ENCODE results near the gene PRDX1. TPM values are rescaled to one million over a fixed set of nuclear protein-coding genes. Genes with fewer than 3 reads are reported as not detected.

PRDX1 gene
- total RNA-seq, 4 donors from 2014 or later: 120 to 291 (median 189) TPM

DNA sequence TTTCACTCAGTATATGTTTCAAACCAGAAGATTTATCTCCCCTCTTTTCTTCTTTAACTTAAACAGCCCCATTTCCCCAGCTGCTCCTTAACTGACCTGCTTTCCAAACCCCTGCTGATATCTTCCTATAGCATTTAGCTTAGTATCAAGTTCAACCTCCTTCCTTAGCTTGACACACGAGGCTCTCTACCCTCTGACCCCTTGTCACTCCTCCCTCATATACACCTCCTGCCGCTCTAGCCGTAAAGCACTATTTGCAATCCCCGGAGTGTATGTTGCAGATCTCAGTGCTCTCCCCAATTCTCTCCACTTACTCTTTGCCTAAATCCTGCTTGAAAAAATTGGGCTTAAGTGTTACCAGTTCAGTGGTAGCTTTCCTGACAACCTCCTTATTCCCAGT is 15.2 kb upstream of the PRDX1 start:
- no peaks in the 10 kb centered on the region for H3K27me3 ChIP-seq
- no peak overlapping the region for H3K27ac ChIP-seq
- no peak overlapping the region for H3K4me3 ChIP-seq
- H3K9me3 ChIP-seq: no peaks in the 10 kb centered on the region
- H3K36me3 ChIP-seq: no peaks in the 10 kb centered on the region
- intact Hi-C loops (cut with DNase I; ENCODE audit: low total_unique reads): no loop called here
- peaks cover 0 to 2% (median 0%) of the 10 kb centered on the region in 4 donors for H3K4me1 ChIP-seq
- DNase-seq: no peak
- in situ Hi-C loops (cut with MboI; ENCODE audit: low pct_ligation_motif_present in 1 of 4, low pct_unique_long_range_greater_than_20kb in 1 of 4, low sequenced_read_pairs in 3 of 4): no loop called here
- WGBS, 2 donors (ENCODE audit: low coverage in 1 of 2): 58 to 67% methylated on average over 4 of the region's 4 CpGs
- TF ChIP-seq POLR2AphosphoS5 (IDR thresholded peaks at IDR 0.05) (no peak), EP300 (IDR thresholded peaks at IDR 0.05; ENCODE audit: low read depth) (no peak), POLR2A (IDR thresholded peaks at IDR 0.05) (no peak)
- TF ChIP-seq, protein P1, sequence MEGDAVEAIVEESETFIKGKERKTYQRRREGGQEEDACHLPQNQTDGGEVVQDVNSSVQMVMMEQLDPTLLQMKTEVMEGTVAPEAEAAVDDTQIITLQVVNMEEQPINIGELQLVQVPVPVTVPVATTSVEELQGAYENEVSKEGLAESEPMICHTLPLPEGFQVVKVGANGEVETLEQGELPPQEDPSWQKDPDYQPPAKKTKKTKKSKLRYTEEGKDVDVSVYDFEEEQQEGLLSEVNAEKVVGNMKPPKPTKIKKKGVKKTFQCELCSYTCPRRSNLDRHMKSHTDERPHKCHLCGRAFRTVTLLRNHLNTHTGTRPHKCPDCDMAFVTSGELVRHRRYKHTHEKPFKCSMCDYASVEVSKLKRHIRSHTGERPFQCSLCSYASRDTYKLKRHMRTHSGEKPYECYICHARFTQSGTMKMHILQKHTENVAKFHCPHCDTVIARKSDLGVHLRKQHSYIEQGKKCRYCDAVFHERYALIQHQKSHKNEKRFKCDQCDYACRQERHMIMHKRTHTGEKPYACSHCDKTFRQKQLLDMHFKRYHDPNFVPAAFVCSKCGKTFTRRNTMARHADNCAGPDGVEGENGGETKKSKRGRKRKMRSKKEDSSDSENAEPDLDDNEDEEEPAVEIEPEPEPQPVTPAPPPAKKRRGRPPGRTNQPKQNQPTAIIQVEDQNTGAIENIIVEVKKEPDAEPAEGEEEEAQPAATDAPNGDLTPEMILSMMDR (IDR thresholded peaks at IDR 0.05): no peak

DNA sequence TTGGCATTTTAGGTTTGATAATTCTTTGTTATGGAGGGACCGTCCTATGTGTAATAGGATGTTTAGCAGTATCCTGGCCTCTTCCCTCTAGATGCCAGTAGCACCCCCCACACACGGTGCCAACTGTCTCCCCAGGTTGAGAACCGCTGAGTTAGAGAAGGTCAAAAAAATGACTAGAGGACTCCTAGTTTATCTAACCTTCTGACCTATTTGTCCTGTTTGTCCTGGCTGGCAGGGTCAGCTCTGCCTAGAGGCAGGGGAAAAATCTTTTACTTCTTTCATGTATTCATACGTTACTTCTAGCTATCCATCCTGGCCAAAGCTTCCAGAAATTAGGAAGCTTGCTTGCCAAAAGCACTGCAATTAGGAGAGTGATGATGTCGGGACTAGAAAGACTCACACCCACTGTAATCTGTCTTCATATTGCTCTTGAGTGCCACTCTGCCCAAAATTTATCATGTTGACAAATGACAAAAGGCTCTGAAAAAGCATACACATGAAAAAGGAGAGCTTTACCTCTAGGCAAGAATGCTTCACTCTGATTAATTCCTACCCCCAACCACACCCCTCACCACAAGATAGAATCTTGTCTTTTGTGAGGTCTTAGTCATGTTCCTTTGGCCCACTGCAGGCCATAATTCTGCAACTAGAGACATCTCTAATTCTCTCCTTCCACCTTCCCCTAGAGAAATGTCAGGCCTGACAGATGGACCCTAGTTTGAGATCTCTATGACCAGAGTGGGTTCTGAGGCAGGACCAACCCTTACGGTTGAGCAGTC is 14.5 kb upstream of the PRDX1 start:
- intact Hi-C loops (cut with DNase I; ENCODE audit: low total_unique reads): no loop called here
- no peak overlapping the region for H3K27ac ChIP-seq
- no peaks in the 10 kb centered on the region for H3K27me3 ChIP-seq
- no peak for TF ChIP-seq POLR2A (IDR thresholded peaks at IDR 0.05)
- TF ChIP-seq, protein P1 (IDR thresholded peaks at IDR 0.05): no peak
- no peak for TF ChIP-seq EP300 (IDR thresholded peaks at IDR 0.05; ENCODE audit: low read depth)
- TF ChIP-seq POLR2AphosphoS5 (IDR thresholded peaks at IDR 0.05): no peak
- DNase-seq: no peak
- no peak overlapping the region for H3K4me3 ChIP-seq
- H3K4me1 ChIP-seq: no peaks in the 10 kb centered on the region
- no peaks in the 10 kb centered on the region for H3K9me3 ChIP-seq
- in situ Hi-C loops (cut with MboI; ENCODE audit: low pct_ligation_motif_present in 1 of 4, low pct_unique_long_range_greater_than_20kb in 1 of 4, low sequenced_read_pairs in 3 of 4): no loop called here
- 57 to 83% methylated on average over 5 to 6 of the region's 6 CpGs for WGBS, 2 donors (ENCODE audit: low coverage in 1 of 2)
- H3K36me3 ChIP-seq: no peaks in the 10 kb centered on the region

DNA sequence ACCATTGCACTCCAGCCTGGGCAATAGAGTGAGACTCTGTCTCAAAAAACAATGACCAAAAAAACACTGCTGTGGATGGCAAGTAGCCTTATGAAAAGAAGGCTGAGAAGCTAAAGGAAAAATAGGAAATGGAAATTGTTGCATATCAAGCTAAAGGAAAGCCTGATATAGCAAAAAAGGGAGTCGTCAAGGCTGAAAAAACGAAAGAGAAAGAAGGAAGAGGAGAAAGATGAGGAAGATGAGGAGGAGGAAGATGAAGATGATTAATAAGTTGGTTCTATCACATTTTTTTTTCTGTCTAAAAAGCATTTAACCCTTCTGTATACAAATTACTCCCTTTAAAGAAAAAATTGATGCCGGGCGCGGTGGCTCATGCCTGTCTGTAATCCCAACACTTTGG is 10.2 kb upstream of the PRDX1 start:
- no peak overlapping the region for H3K27ac ChIP-seq
- in situ Hi-C loops (cut with MboI; ENCODE audit: low pct_ligation_motif_present in 1 of 4, low pct_unique_long_range_greater_than_20kb in 1 of 4, low sequenced_read_pairs in 3 of 4): no loop called here

DNA sequence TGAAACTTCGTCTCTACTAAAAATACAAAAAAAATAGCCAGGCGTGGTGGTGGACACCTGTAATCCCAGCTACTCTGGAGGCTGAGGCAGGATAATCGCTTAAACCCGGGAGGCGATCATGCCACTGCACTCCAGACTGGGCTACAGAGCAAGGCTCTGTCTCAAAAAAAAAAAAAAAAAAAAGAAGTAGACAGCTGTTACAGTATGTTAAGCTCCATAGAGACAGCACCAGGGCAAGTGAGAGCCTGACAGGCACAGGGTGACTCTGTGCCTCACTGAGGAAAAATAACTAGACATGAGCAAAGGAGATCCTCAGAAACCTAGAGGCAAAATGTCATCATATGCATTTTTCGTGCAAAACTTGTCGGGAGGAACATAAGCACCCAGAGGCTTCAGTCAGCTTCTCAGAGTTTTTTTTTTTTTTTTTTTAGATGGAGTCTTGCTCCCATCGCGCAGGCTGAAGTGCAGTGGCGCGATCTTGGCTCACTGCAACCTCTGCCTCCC is 9.0 kb upstream of the PRDX1 start:
- Histone ChIP-seq H3K4me1 (peaks cover 0 to 7% (median 2%) of the 10 kb centered on the region in 4 donors), H3K36me3 (no peaks in the 10 kb centered on the region), H3K9me3 (no peaks in the 10 kb centered on the region), H3K4me3 (no peak overlapping the region), H3K27ac (no peak overlapping the region), H3K27me3 (no peaks in the 10 kb centered on the region)
- intact Hi-C loops (cut with DNase I; ENCODE audit: low total_unique reads) (no loop called here), in situ Hi-C loops (cut with MboI; ENCODE audit: low pct_ligation_motif_present in 1 of 4, low pct_unique_long_range_greater_than_20kb in 1 of 4, low sequenced_read_pairs in 3 of 4) (no loop called here)
- WGBS, 2 donors (ENCODE audit: low coverage in 1 of 2): 94 to 95% methylated on average over 7 to 11 of the region's 11 CpGs
- no peak for DNase-seq
- TF ChIP-seq POLR2A (IDR thresholded peaks at IDR 0.05) (no peak), EP300 (IDR thresholded peaks at IDR 0.05; ENCODE audit: low read depth) (no peak), POLR2AphosphoS5 (IDR thresholded peaks at IDR 0.05) (no peak)
- TF ChIP-seq, protein P1 (IDR thresholded peaks at IDR 0.05): no peak

More for the DNA sequence above, 10.2 kb upstream of the PRDX1 start:
- DNase-seq: no peak
- 63 to 78% methylated on average over 2 to 5 of the region's 5 CpGs for WGBS, 2 donors (ENCODE audit: low coverage in 1 of 2)
- Histone ChIP-seq H3K36me3 (no peaks in the 10 kb centered on the region), H3K9me3 (no peaks in the 10 kb centered on the region), H3K4me1 (no peaks in the 10 kb centered on the region), H3K27me3 (no peaks in the 10 kb centered on the region), H3K4me3 (no peak overlapping the region)
- intact Hi-C loops (cut with DNase I; ENCODE audit: low total_unique reads): no loop called here
- TF ChIP-seq POLR2AphosphoS5 (IDR thresholded peaks at IDR 0.05): no peak
- TF ChIP-seq, protein P1 (IDR thresholded peaks at IDR 0.05): no peak
